AML-193 (cell line): ENCODE data around the gene TELO2.
"Not testable (repeated sequence)": the region's sequence is repeated elsewhere in the genome, so short reads cannot be mapped to it uniquely, and the experiment has no call there.

Experiments used
- DNase-seq, 2 experiments: peaks; one replicate each; lab custom pipeline; 2025; lab: John Stamatoyannopoulos, UW

Gene TELO2

GRCh38 chr16:1475552-1476114 lies 17.5 kb upstream of the TELO2 start:
- DNase-seq, result no peak

- no peak for DNase-seq
Observed at GRCh38 chr16:1477033-1477432, 16.1 kb upstream of the TELO2 start.

- DNase-seq, result not testable (repeated sequence)
Observed at GRCh38 chr16:1478937-1479336, 14.2 kb upstream of the TELO2 start.

GRCh38 chr16:1481906-1482835 lies 11.0 kb upstream of the TELO2 start:
- DNase-seq, result no peak

- no peak for DNase-seq
Observed at GRCh38 chr16:1485847-1486496, 7.2 kb upstream of the TELO2 start.

GRCh38 chr16:1486551-1487390 lies 6.4 kb upstream of the TELO2 start:
- DNase-seq, result no peak

- DNase-seq, result no peak
Observed at GRCh38 chr16:1487395-1488053, 5.6 kb upstream of the TELO2 start.

GRCh38 chr16:1488054-1488601 lies 5.0 kb upstream of the TELO2 start:
- no peak for DNase-seq

GRCh38 chr16:1488619-1489018 lies 4.5 kb upstream of the TELO2 start, which contains the start of gene PTX4:
Gene PTX4 (minus strand): TSS chr16:1488944. CDS start chr16:1488909, 35 bp downstream.
- DNase-seq, result no peak

GRCh38 chr16:1489077-1489476 lies 4.1 kb upstream of the TELO2 start:
- DNase-seq, result no peak

- DNase-seq, result no peak
Observed at GRCh38 chr16:1491327-1491726, 1.8 kb upstream of the TELO2 start.

- no peak for DNase-seq
Observed at GRCh38 chr16:1492082-1492922, 858 bp upstream of the TELO2 start.

GRCh38 chr16:1493746-1494094 lies 560 bp downstream of the TELO2 start:
- DNase-seq, result no peak

- DNase-seq, result no peak
Observed at GRCh38 chr16:1494129-1494640, 1.0 kb downstream of the TELO2 start.

GRCh38 chr16:1494711-1495110 lies 1.6 kb downstream of the TELO2 start:
- DNase-seq, result no peak

- no peak for DNase-seq
Observed at GRCh38 chr16:1495211-1495888, 2.2 kb downstream of the TELO2 start.

- DNase-seq, result no peak
Observed at GRCh38 chr16:1495889-1496262, 2.7 kb downstream of the TELO2 start.

GRCh38 chr16:1496464-1496863 lies 3.3 kb downstream of the TELO2 start:
- DNase-seq, result no peak

- DNase-seq, result no peak
Observed at GRCh38 chr16:1497014-1497598, 3.9 kb downstream of the TELO2 start.
